ENCODE results near the gene MDFI.

DNA sequence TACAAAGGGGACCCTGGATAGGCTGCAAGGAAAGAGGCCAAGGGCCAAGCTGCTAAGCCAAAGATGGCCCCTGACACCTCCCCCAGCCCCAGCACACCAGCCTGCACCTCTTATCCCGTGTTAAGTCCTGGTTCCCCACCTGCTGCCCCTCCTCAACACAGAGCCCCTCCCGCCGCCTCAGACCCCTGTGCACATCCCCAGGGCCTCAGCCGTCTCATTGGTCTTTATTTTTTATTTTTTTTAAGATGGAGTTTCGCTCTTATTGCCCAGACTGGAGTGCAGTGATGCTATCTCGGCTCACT lies 37.1 kb upstream of the MDFI start:
- no peak for TF ChIP-seq POLR2A (IDR thresholded peaks at IDR 0.05; ENCODE audit: low read length)
- no peak for TF ChIP-seq GATA1 (IDR thresholded peaks at IDR 0.05; ENCODE audit: low read depth, low read length)
